Activated CD8-positive, alpha-beta T cell treated with anti-CD3 and anti-CD28 coated beads for 36 hours (primary cell): ENCODE measurements around the gene FGFBP1. TPM values are rescaled to one million over a fixed set of nuclear protein-coding genes. Genes with fewer than 3 reads are reported as not detected.

Experiments used
- ATAC-seq: fragments of 200-7000 bp; cut with Tn5 transposase; one replicate; pipeline ENCODE4 v1.10.0; 2021; ENCODE audit warnings: mild to moderate bottlenecking, moderate library complexity
- CTCF ChIA-PET: fragments of 350-600 bp; sonication (Branson Sonifier 250); formaldehyde crosslinking; loops from one replicate; lab custom pipeline; 2021; ENCODE audit warnings: antibody characterized with exemption; lab: Charles Lee
- POLR2A ChIA-PET: fragments of 350-600 bp; sonication (Branson Sonifier 250); formaldehyde crosslinking; loops from one replicate; lab custom pipeline; 2021; ENCODE audit warnings: antibody characterized with exemption; lab: Charles Lee
- DNase-seq: peaks from one replicate; pipeline ENCODE4 v3.0.0-alpha.2; 2020
- H3K27ac Mint-ChIP-seq: one replicate; pipeline ENCODE4 v1.8.0; 2021; ENCODE audit warnings: mild to moderate bottlenecking, mixed read lengths
- H3K27me3 Mint-ChIP-seq: one replicate; pipeline ENCODE4 v1.8.0; 2021; ENCODE audit warnings: mixed read lengths
- H3K36me3 Mint-ChIP-seq: one replicate; pipeline ENCODE4 v1.8.0; 2021; ENCODE audit warnings: low read depth, mixed read lengths
- H3K4me1 Mint-ChIP-seq: one replicate; pipeline ENCODE4 v1.8.0; 2021; ENCODE audit warnings: low read depth, mixed read lengths
- H3K4me3 Mint-ChIP-seq: one replicate; pipeline ENCODE4 v1.8.0; 2021; ENCODE audit warnings: mild to moderate bottlenecking, moderate library complexity, mixed read lengths
- H3K9me3 Mint-ChIP-seq: one replicate; pipeline ENCODE4 v1.8.0; 2021; ENCODE audit warnings: mixed read lengths
- intact Hi-C: fragments of 100-400 bp; cut with micrococcal nuclease; formaldehyde crosslinking; loops from one replicate; pipeline ENCODE4 v1.10.0; 2022
- total RNA-seq, 2 experiments: library from RNA; stranded (reverse); gene quantifications; one replicate each; pipeline ENCODE4 v1.2.3, GENCODE V29; 2021
- TF ChIP-seq, protein P1 (sequence below): fragments of 200-600 bp; IDR thresholded peaks from one replicate; pipeline ENCODE4 v1.8.0; 2022; ENCODE audit warnings: antibody characterized with exemption, mild to moderate bottlenecking

Gene FGFBP1
- total RNA-seq, 2 experiments from 2014 or later, result not detected

DNA sequence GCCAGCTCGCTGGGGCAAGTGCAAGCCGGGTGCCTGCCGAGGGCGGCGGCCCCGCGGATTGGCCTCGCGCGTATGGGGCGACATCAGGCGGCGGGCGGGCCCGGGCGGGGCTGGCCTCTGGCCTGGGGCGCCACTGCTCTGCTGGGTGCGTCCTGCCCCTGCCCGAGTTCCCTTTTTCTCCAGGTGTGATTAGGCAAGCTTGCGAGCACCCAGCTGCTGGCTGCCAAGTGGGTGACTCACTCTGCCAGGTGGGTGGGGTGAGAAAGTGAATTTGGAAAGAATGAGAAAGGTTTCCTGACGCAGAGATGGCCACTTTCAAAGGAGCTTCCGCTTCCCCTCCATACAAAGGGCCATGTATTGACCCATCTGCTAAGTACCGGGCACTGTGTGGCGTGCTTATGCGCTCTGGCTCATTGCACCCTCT is 32.5 kb downstream of the FGFBP1 start:
- DNase-seq (peak; percentile 62), ATAC-seq (peak; percentile 78)
- Mint-ChIP-seq H3K27ac (no peak overlapping the region), H3K27me3 (peaks cover 21% of the 10 kb centered on the region), H3K9me3 (no peaks in the 10 kb centered on the region), H3K4me3 (no peak overlapping the region), H3K4me1 (peaks cover 7% of the 10 kb centered on the region), H3K36me3 (no peaks in the 10 kb centered on the region)
- TF ChIP-seq, protein P1, sequence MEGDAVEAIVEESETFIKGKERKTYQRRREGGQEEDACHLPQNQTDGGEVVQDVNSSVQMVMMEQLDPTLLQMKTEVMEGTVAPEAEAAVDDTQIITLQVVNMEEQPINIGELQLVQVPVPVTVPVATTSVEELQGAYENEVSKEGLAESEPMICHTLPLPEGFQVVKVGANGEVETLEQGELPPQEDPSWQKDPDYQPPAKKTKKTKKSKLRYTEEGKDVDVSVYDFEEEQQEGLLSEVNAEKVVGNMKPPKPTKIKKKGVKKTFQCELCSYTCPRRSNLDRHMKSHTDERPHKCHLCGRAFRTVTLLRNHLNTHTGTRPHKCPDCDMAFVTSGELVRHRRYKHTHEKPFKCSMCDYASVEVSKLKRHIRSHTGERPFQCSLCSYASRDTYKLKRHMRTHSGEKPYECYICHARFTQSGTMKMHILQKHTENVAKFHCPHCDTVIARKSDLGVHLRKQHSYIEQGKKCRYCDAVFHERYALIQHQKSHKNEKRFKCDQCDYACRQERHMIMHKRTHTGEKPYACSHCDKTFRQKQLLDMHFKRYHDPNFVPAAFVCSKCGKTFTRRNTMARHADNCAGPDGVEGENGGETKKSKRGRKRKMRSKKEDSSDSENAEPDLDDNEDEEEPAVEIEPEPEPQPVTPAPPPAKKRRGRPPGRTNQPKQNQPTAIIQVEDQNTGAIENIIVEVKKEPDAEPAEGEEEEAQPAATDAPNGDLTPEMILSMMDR, result no peak
- ChIA-PET POLR2A (interaction anchor here (0.7 to 1.0 kb wide), 2 partner anchors 65 to 158 kb away, joined by 3 read pairs; no protein-coding TSS in a partner anchor), CTCF (interaction anchor here (0.7 to 9.5 kb wide), 4 partner anchors 10 to 100 kb away, joined by 3 to 66 read pairs (median 6); no protein-coding TSS in a partner anchor)
- intact Hi-C loops, result no loop called here

DNA sequence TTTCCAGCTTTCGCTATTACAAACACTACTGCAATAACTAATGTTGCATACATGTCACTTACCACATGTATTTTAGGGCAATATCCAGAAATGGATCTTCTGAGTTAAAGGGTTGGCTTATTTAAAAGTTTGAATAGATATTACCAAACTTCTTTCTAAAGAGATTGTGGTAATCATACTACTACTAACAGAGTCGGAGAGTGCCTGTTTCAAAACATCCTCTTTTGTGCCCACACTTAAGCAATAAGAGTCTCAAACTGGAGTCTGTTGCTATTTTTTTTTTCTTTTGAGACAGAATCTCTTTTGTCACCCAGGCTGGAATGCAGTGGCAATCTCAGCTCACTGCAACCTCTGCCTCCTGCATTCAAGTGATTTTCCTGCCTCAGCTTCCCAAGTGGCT is 35.8 kb downstream of the FGFBP1 start:
- no peak overlapping the region for H3K4me3 Mint-ChIP-seq
- TF ChIP-seq, protein P1, result no peak
- CTCF ChIA-PET, result interaction anchor here (0.9 to 9.5 kb wide), 4 partner anchors 20 to 388 kb away, joined by 4 to 66 read pairs (median 6); no protein-coding TSS in a partner anchor

DNA sequence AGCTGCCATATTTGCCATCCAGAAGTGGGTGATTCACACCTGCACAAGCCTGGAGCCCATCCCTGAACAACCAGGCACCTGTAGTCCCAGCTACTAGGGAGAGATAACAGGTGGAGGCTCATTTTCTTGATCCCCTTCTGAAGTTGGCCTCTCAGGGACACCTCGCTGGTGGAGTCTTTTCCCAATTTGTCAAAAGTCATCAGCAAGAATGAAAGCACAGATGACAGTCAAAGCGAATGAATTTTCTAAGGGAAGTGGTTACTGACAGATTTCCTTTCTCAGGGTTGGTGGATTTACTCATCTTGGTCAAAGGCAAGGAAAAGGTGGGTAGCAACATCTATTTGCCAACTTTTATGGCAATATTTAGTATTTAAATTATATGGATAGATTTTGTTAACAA is 36.5 kb downstream of the FGFBP1 start:
- Mint-ChIP-seq H3K4me3 (no peak overlapping the region), H3K4me1 (peaks cover 7% of the 10 kb centered on the region), H3K9me3 (no peaks in the 10 kb centered on the region), H3K27ac (no peak overlapping the region), H3K36me3 (no peaks in the 10 kb centered on the region), H3K27me3 (peaks cover 42% of the 10 kb centered on the region)
- ChIA-PET CTCF (interaction anchor here (1.0 to 9.5 kb wide), 4 partner anchors 15 to 97 kb away, joined by 3 to 66 read pairs (median 4); no protein-coding TSS in a partner anchor), POLR2A (no interaction called here)
- TF ChIP-seq, protein P1, result no peak
- ATAC-seq (no peak), DNase-seq (no peak)
- intact Hi-C loops, result no loop called here

More for the DNA sequence above, 35.8 kb downstream of the FGFBP1 start:
- H3K9me3 Mint-ChIP-seq, result no peaks in the 10 kb centered on the region
- ATAC-seq (no peak), DNase-seq (no peak)
- H3K4me1 Mint-ChIP-seq, result peaks cover 7% of the 10 kb centered on the region
- no peaks in the 10 kb centered on the region for H3K36me3 Mint-ChIP-seq
- intact Hi-C loops, result no loop called here
- H3K27ac Mint-ChIP-seq, result no peak overlapping the region
- H3K27me3 Mint-ChIP-seq, result peaks cover 42% of the 10 kb centered on the region
- POLR2A ChIA-PET, result no interaction called here

DNA sequence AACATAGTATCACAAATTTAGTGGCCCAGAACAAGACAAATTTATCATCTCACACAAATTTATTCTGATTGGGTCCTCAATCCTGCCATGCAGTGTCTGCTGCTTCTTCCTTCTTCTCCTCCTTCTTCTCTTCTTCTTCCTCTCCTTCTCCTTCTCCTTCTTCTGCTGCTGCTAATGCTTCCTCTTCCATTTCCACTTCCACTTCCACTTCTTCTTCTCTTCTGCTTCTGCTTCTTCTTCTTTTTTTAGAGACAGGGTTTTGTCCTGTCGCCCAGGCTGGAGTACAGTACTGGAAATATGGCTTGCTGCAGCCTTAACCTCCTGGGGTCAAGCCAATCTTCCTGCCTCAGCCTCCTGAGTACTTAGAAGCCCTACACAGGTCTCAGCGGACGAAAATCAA is 37.5 kb downstream of the FGFBP1 start:
- no peaks in the 10 kb centered on the region for H3K36me3 Mint-ChIP-seq
- DNase-seq (no peak), ATAC-seq (no peak)
- H3K4me3 Mint-ChIP-seq, result no peak overlapping the region
- TF ChIP-seq, protein P1, result no peak
- H3K27ac Mint-ChIP-seq, result no peak overlapping the region
- ChIA-PET POLR2A (no interaction called here), CTCF (interaction anchor here (1.0 to 9.5 kb wide), 5 partner anchors 14 to 96 kb away, joined by 3 to 66 read pairs (median 5); no protein-coding TSS in a partner anchor)
- H3K27me3 Mint-ChIP-seq, result peaks cover 42% of the 10 kb centered on the region
- intact Hi-C loops, result no loop called here
- peaks cover 5% of the 10 kb centered on the region for H3K4me1 Mint-ChIP-seq
- H3K9me3 Mint-ChIP-seq, result no peaks in the 10 kb centered on the region

DNA sequence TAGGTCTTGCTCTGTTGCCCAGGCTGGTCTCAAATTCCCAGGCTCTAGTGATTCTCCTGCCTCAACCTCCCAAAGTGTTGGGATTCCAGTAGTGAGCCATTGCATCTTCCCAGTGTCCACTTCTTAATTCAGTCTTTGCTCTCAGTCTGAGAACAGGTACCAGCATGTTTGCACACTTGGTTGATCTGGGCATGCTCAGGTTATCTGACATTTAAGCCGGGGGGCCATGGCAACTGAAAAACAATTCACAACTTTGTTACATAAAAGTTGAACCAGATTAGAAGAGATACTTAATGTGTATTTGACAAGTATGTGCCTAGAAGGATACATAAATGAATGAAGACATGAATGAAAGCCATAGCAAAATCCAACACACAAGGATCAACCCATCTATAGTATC is 39.0 kb downstream of the FGFBP1 start:
- POLR2A ChIA-PET, result no interaction called here
- H3K27me3 Mint-ChIP-seq, result peaks cover 38% of the 10 kb centered on the region
- ATAC-seq (no peak), DNase-seq (no peak)
- intact Hi-C loops, result no loop called here
- no peak overlapping the region for H3K27ac Mint-ChIP-seq
- H3K4me1 Mint-ChIP-seq, result peaks cover 5% of the 10 kb centered on the region
- CTCF ChIA-PET, result interaction anchor here (1.9 to 9.5 kb wide), 2 partner anchors 17 to 57 kb away, joined by 5 to 66 read pairs; no protein-coding TSS in a partner anchor
- H3K4me3 Mint-ChIP-seq, result no peak overlapping the region
- no peaks in the 10 kb centered on the region for H3K36me3 Mint-ChIP-seq
- TF ChIP-seq, protein P1, result no peak
- no peaks in the 10 kb centered on the region for H3K9me3 Mint-ChIP-seq
